HEK293 (cell line): Measurements from ENCODE around the gene NUDT13.

Source experiments
- CTCF ChIA-PET: fragments of 350-600 bp; formaldehyde crosslinking; extraction: SDS; loops from one replicate; lab custom pipeline; 2021; ENCODE audit warnings: antibody characterized with exemption; lab: Yijun Ruan, JAX
- POLR2A ChIA-PET: fragments of 300-600 bp; formaldehyde crosslinking; extraction: SDS; loops from one replicate; lab custom pipeline; 2020; ENCODE audit warnings: antibody characterized with exemption, inconsistent platforms; lab: Yijun Ruan, JAX
- H3K27ac ChIP-seq: fragments of 200-500 bp; sonication (Bioruptor generic); 2 replicates; pipeline ENCODE4 v1.5.1; 2014; ENCODE audit warnings: low read depth, low read length, control low read depth, inconsistent platforms; ENCODE audit errors: extremely low read depth
- H3K36me3 ChIP-seq, 2 experiments: fragments of 200-500 bp in 1 of 2; sonication (Bioruptor generic) in 1 of 2; 1 replicate in 1 of 2; 2 replicates in 1 of 2; pipeline ENCODE4 v1.5.1; 2014 to 2017; ENCODE audit warnings: inconsistent platforms in 2 of 2, low read length in 2 of 2; ENCODE audit not compliant: control insufficient read depth in 2 of 2, insufficient read depth in 1 of 2
- H3K4me1 ChIP-seq: fragments of 200-500 bp; sonication (Bioruptor generic); 2 replicates; pipeline ENCODE4 v1.5.1; 2014; ENCODE audit warnings: mild to moderate bottlenecking, low read length, inconsistent platforms; ENCODE audit not compliant: control insufficient read depth, insufficient read depth
- H3K4me3 ChIP-seq: 2 replicates; pipeline ENCODE4 v1.5.1; 2011; ENCODE audit warnings: low read depth, mild to moderate bottlenecking, control low read depth, low read length, moderate library complexity
- H3K9me3 ChIP-seq: fragments of 200-500 bp; sonication (Bioruptor generic); 2 replicates; pipeline ENCODE4 v1.5.1; 2014; ENCODE audit warnings: low read depth, low read length, inconsistent platforms; ENCODE audit not compliant: control insufficient read depth, insufficient read depth
- EGR2 ChIP-seq: fragments of 450-650 bp; formaldehyde crosslinking; IDR thresholded peaks from 2 replicates; pipeline ENCODE4 v1.5.1; 2016; ENCODE audit warnings: low read depth, missing biosample characterization, missing genetic modification characterization
- FEZF1 ChIP-seq: fragments of 450-650 bp; formaldehyde crosslinking; IDR thresholded peaks from 2 replicates; pipeline ENCODE4 v1.5.1; 2016; ENCODE audit warnings: missing biosample characterization, missing genetic modification characterization
- GLI2 ChIP-seq: fragments of 450-650 bp; formaldehyde crosslinking; IDR thresholded peaks from 2 replicates; pipeline ENCODE4; 2017; ENCODE audit warnings: missing biosample characterization, missing genetic modification characterization, low read depth, borderline replicate concordance
- MEIS1 ChIP-seq: sonication (generic); formaldehyde crosslinking; IDR thresholded peaks from 2 replicates; pipeline ENCODE4 v1.8.1; 2022; ENCODE audit warnings: missing genetic modification reagents, mild to moderate bottlenecking, borderline replicate concordance
- OSR2 ChIP-seq: fragments of 450-650 bp; formaldehyde crosslinking; IDR thresholded peaks from 2 replicates; pipeline ENCODE4 v1.5.1; 2016; ENCODE audit warnings: missing biosample characterization, missing genetic modification characterization
- PATZ1 ChIP-seq: fragments of 450-650 bp; formaldehyde crosslinking; IDR thresholded peaks from 2 replicates; pipeline ENCODE4 v1.5.1; 2016; ENCODE audit warnings: missing biosample characterization, missing genetic modification characterization
- SP7 ChIP-seq: fragments of 450-650 bp; formaldehyde crosslinking; IDR thresholded peaks from 2 replicates; pipeline ENCODE4 v1.5.1; 2016; ENCODE audit warnings: missing biosample characterization, missing genetic modification characterization
- ZBTB20 ChIP-seq: fragments of 450-650 bp; formaldehyde crosslinking; IDR thresholded peaks from 2 replicates; pipeline ENCODE4 v1.5.1; 2016; ENCODE audit warnings: missing biosample characterization, missing genetic modification characterization
- ZBTB21 ChIP-seq: fragments of 450-650 bp; formaldehyde crosslinking; IDR thresholded peaks from 2 replicates; pipeline ENCODE4 v1.5.1; 2017; ENCODE audit warnings: missing biosample characterization, missing genetic modification characterization
- ZBTB44 ChIP-seq: fragments of 450-650 bp; IDR thresholded peaks from 2 replicates; pipeline ENCODE4 v1.5.1; 2018; ENCODE audit warnings: missing biosample characterization, mild to moderate bottlenecking, missing genetic modification characterization
- ZBTB48 ChIP-seq: fragments of 450-650 bp; formaldehyde crosslinking; IDR thresholded peaks from 2 replicates; pipeline ENCODE4 v1.5.1; 2016; ENCODE audit warnings: missing biosample characterization, missing genetic modification characterization
- ZEB2 ChIP-seq: fragments of 450-650 bp; formaldehyde crosslinking; IDR thresholded peaks from 2 replicates; pipeline ENCODE4 v1.5.1; 2016; ENCODE audit warnings: missing biosample characterization, missing genetic modification characterization
- ZFHX2 ChIP-seq: fragments of 450-650 bp; formaldehyde crosslinking; conservative IDR thresholded peaks from 2 replicates; pipeline ENCODE4 v1.5.1; 2016; ENCODE audit warnings: missing biosample characterization, missing genetic modification characterization
- ZNF112 ChIP-seq: fragments of 450-650 bp; formaldehyde crosslinking; IDR thresholded peaks from 2 replicates; pipeline ENCODE4 v1.5.0; 2017; ENCODE audit warnings: missing biosample characterization, missing genetic modification characterization
- ZNF184 ChIP-seq: fragments of 450-650 bp; IDR thresholded peaks from 2 replicates; pipeline ENCODE4 v1.5.1; 2018; ENCODE audit warnings: missing biosample characterization, mild to moderate bottlenecking, missing genetic modification characterization
- ZNF2 ChIP-seq: fragments of 450-650 bp; formaldehyde crosslinking; IDR thresholded peaks from 2 replicates; pipeline ENCODE4 v1.5.1; 2016; ENCODE audit warnings: missing biosample characterization, missing genetic modification characterization
- ZNF239 ChIP-seq: fragments of 450-650 bp; formaldehyde crosslinking; IDR thresholded peaks from 2 replicates; pipeline ENCODE4 v1.5.1; 2016; ENCODE audit warnings: missing biosample characterization, missing genetic modification characterization
- ZNF341 ChIP-seq: fragments of 450-650 bp; formaldehyde crosslinking; IDR thresholded peaks from 2 replicates; pipeline ENCODE4; 2016; ENCODE audit warnings: low read depth, missing biosample characterization, missing genetic modification characterization
- ZNF366 ChIP-seq: fragments of 450-650 bp; formaldehyde crosslinking; conservative IDR thresholded peaks from 2 replicates; pipeline ENCODE4 v1.5.1; 2016; ENCODE audit warnings: missing biosample characterization, missing genetic modification characterization
- ZNF394 ChIP-seq: fragments of 450-650 bp; formaldehyde crosslinking; IDR thresholded peaks from 2 replicates; pipeline ENCODE4 v1.5.1; 2016; ENCODE audit warnings: missing biosample characterization, missing genetic modification characterization, mild to moderate bottlenecking, moderate library complexity, borderline replicate concordance
- ZNF473 ChIP-seq: fragments of 450-650 bp; formaldehyde crosslinking; IDR thresholded peaks from 2 replicates; pipeline ENCODE4 v1.5.1; 2017; ENCODE audit warnings: missing biosample characterization, missing genetic modification characterization
- ZNF488 ChIP-seq: fragments of 450-650 bp; formaldehyde crosslinking; IDR thresholded peaks from 2 replicates; pipeline ENCODE4 v1.5.1; 2016; ENCODE audit warnings: missing biosample characterization, missing genetic modification characterization
- ZNF513 ChIP-seq: fragments of 450-650 bp; IDR thresholded peaks from 2 replicates; pipeline ENCODE4 v1.5.1; 2018; ENCODE audit warnings: missing biosample characterization, missing genetic modification characterization
- ZNF654 ChIP-seq: fragments of 450-650 bp; formaldehyde crosslinking; IDR thresholded peaks from 2 replicates; pipeline ENCODE4 v1.5.1; 2016; ENCODE audit warnings: low read depth, missing biosample characterization, missing genetic modification characterization
- ZNF660 ChIP-seq: fragments of 450-650 bp; IDR thresholded peaks from 2 replicates; pipeline ENCODE4 v1.5.1; 2018; ENCODE audit warnings: missing biosample characterization, mild to moderate bottlenecking, missing genetic modification characterization
- ZNF670 ChIP-seq: fragments of 450-650 bp; formaldehyde crosslinking; IDR thresholded peaks from 2 replicates; pipeline ENCODE4 v1.5.1; 2016; ENCODE audit warnings: missing biosample characterization, missing genetic modification characterization, low read depth
- ZNF843 ChIP-seq: fragments of 450-650 bp; formaldehyde crosslinking; IDR thresholded peaks from 2 replicates; pipeline ENCODE4 v1.5.1; 2016; ENCODE audit warnings: missing biosample characterization, missing genetic modification characterization

The NUDT13 gene

GRCh38 chr10:73156054-73156453 is 45.8 kb downstream of the NUDT13 start:
- no peak overlapping the region for H3K27ac ChIP-seq
- no peak overlapping the region for H3K4me3 ChIP-seq
- TF ChIP-seq ZBTB44 (no peak), ZNF513 (no peak), ZNF2 (tag by site-specific recombination) (no peak), MEIS1 (CRISPR knock-in tag) (no peak), ZNF488 (tag by site-specific recombination) (no peak), ZNF366 (tag by site-specific recombination) (no peak)
- H3K36me3 ChIP-seq = peaks cover 59 to 71% of the 10 kb centered on the region in 2 experiments
- ChIA-PET POLR2A (no interaction called here), CTCF (interaction anchor here (0.6 to 0.7 kb wide), 2 partner anchors 13 to 260 kb away, joined by 3 to 5 read pairs; no protein-coding TSS in a partner anchor)
- H3K9me3 ChIP-seq = no peaks in the 10 kb centered on the region
- no peaks in the 10 kb centered on the region for H3K4me1 ChIP-seq

GRCh38 chr10:73159038-73159648 is 48.9 kb downstream of the NUDT13 start:
- POLR2A ChIA-PET = interaction anchor here (1.7 kb wide), 1 partner anchor 62 kb away, joined by 4 read pairs; the partner anchor contains the start of gene P4HA1
- TF ChIP-seq ZNF394 (tag by site-specific recombination) (no peak), SP7 (tag by site-specific recombination) (peak; percentile 12; the same call in 1 of the 2 replicates), ZNF654 (peak; percentile 84), ZNF184 (tag by site-specific recombination) (no peak), ZNF239 (tag by site-specific recombination) (no peak), EGR2 (0 out of 2 replicates have a peak, but pooled peaks have one; percentile 19), ZNF473 (no peak), ZNF843 (no peak), ZNF112 (tag by site-specific recombination) (no peak), ZBTB21 (tag by site-specific recombination) (no peak), ZNF660 (tag by site-specific recombination) (no peak; the same call in 1 of the 2 replicates), ZNF341 (no peak), ZBTB48 (no peak), ZFHX2 (tag by site-specific recombination) (peak; percentile 37; the same call in 1 of the 2 replicates), OSR2 (tag by site-specific recombination) (no peak), ZEB2 (tag by site-specific recombination) (no peak), ZNF670 (no peak), GLI2 (tag by site-specific recombination) (no peak), FEZF1 (tag by site-specific recombination) (no peak), PATZ1 (tag by site-specific recombination) (no peak), ZBTB44 (no peak), ZBTB20 (tag by site-specific recombination) (no peak)

More at GRCh38 chr10:73159038-73159648, 48.9 kb downstream of the NUDT13 start:
- Histone ChIP-seq H3K36me3 (peaks cover 58 to 60% of the 10 kb centered on the region in 2 experiments), H3K27ac (no peak overlapping the region), H3K9me3 (no peaks in the 10 kb centered on the region), H3K4me1 (no peaks in the 10 kb centered on the region), H3K4me3 (no peak overlapping the region)
- CTCF ChIA-PET = interaction anchor here (0.5 to 3.4 kb wide), 37 partner anchors 8 to 1109 kb away, joined by 3 to 40 read pairs (median 3); partner anchors contain the start of genes ECD, NUDT13 and P4HA1
